Loucy (cell line): ENCODE data around the gene CENPB.

Source experiments
- CTCF ChIP-seq: fragments of 200-600 bp; sonication (generic); conservative IDR thresholded peaks from 2 replicates; pipeline ENCODE4 v1.5.1; 2014; ENCODE audit warnings: mild to moderate bottlenecking, antibody characterized with exemption, low read length
- EZH2phosphoT487 ChIP-seq: fragments of 200-600 bp; IDR thresholded peaks from 2 replicates; pipeline ENCODE4 v1.6.1; 2018; ENCODE audit warnings: antibody characterized with exemption, mild to moderate bottlenecking, moderate library complexity, borderline replicate concordance

- TF ChIP-seq CTCF, result no peak
- no peak for TF ChIP-seq EZH2phosphoT487
Measured at GRCh38 chr20:3753501-3754275, 32.9 kb downstream of the CENPB start.
